Testis (tissue), 3 donors: ENCODE data around the gene SPECC1L. TPM values are rescaled to one million over a fixed set of nuclear protein-coding genes. Genes with fewer than 3 reads are reported as not detected.

Experiments
- DNase-seq: peaks from one replicate; pipeline ENCODE4 v3.0.0-alpha.2; 2019
- H3K27ac ChIP-seq, 2 donors: fragments of 200-600 bp; sonication (generic); one replicate each; pipeline ENCODE4 v1.5.1; 2019
- H3K27me3 ChIP-seq: fragments of 200-600 bp; sonication (generic); one replicate; pipeline ENCODE4 v1.5.1; 2019
- H3K36me3 ChIP-seq: fragments of 200-600 bp; sonication (generic); one replicate; pipeline ENCODE4 v1.5.1; 2017; ENCODE audit warnings: low read depth; ENCODE audit errors: missing control alignments
- H3K4me1 ChIP-seq: fragments of 200-600 bp; sonication (generic); one replicate; pipeline ENCODE4 v1.5.1; 2019
- H3K4me3 ChIP-seq, 2 donors: fragments of 200-600 bp; sonication (generic); one replicate each; pipeline ENCODE4 v1.5.1; 2017 to 2019
- H3K9me3 ChIP-seq: fragments of 200-600 bp; sonication (generic); one replicate; pipeline ENCODE4 v1.5.1; 2017
- CTCF ChIP-seq, 3 experiments: fragments of 450-650 bp in 2 of 3; fragments of 200-600 bp in 1 of 3; sonication (generic) in 1 of 3; IDR thresholded peaks; one replicate each; pipeline ENCODE4 v1.5.1; 2016 to 2019; ENCODE audit warnings: antibody characterized with exemption in 3 of 3, mild to moderate bottlenecking in 2 of 3, moderate library complexity in 1 of 3
- POLR2A ChIP-seq: fragments of 450-650 bp; IDR thresholded peaks from one replicate; pipeline ENCODE4 v1.6.1; 2017; ENCODE audit warnings: antibody characterized with exemption, mild to moderate bottlenecking, moderate library complexity
- WGBS, 2 donors: methylation state at CpG; one replicate each; pipeline ENCODE4 v1.1.5; 2018; 5-methylcytosine and 5-hydroxymethylcytosine counted together
- intact Hi-C: fragments of 100-400 bp; cut with DNase I; formaldehyde crosslinking; loops from one replicate; pipeline ENCODE4 v1.15.1; 2023; ENCODE audit warnings: low total_unique reads
- polyA plus RNA-seq: library from polyadenylated mRNA; stranded (reverse); fragments of 350-450 nt; fragmentation: Illumina TruSeq; extraction: RNeasy Lipid Tissue Mini Kit (QIAGEN cat#74804); gene quantifications from one replicate; pipeline ENCODE4 v1.2.3, GENCODE V29; 2014; ENCODE audit warnings: low read depth, low replicate concordance; ENCODE audit not compliant: insufficient read depth
- total RNA-seq, 2 donors: library from RNA; depleted of rRNA; stranded (reverse); fragments of >200 nt; gene quantifications; one replicate each; pipeline ENCODE4 v1.2.3, GENCODE V29; 2016

The SPECC1L gene
- total and polyA plus RNA-seq, 3 donors from 2014 or later: 70.0 to 83.6 (median 82.3) TPM

GRCh38 chr22:24413736-24414385, 143.2 kb downstream of the SPECC1L start:
- Histone ChIP-seq H3K4me3 (no peak overlapping the region), H3K27me3 (no peaks in the 10 kb centered on the region), H3K27ac (no peak overlapping the region), H3K9me3 (no peaks in the 10 kb centered on the region), H3K36me3 (no peaks in the 10 kb centered on the region), H3K4me1 (peaks cover 5% of the 10 kb centered on the region)
- 71 to 76% methylated on average over 18 of the region's 18 CpGs for WGBS, 2 donors
- no peak for TF ChIP-seq CTCF (IDR thresholded peaks at IDR 0.05)
- TF ChIP-seq POLR2A: no peak
- DNase-seq: no peak
- intact Hi-C loops: no loop called here

GRCh38 chr22:24414523-24414922, 143.9 kb downstream of the SPECC1L start:
- H3K27me3 ChIP-seq: no peaks in the 10 kb centered on the region
- H3K27ac ChIP-seq: no peak overlapping the region
- H3K4me1 ChIP-seq: peaks cover 5% of the 10 kb centered on the region
- intact Hi-C loops: no loop called here
- TF ChIP-seq CTCF (IDR thresholded peaks at IDR 0.05): no peak
- no peak for TF ChIP-seq POLR2A
- no peaks in the 10 kb centered on the region for H3K36me3 ChIP-seq
- no peak for DNase-seq
- no peaks in the 10 kb centered on the region for H3K9me3 ChIP-seq
- 20 to 82% methylated on average over 1 to 21 of the region's 21 CpGs for WGBS, 2 donors
- no peak overlapping the region for H3K4me3 ChIP-seq

GRCh38 chr22:24414984-24415945, 144.6 kb downstream of the SPECC1L start:
- Histone ChIP-seq H3K36me3 (no peaks in the 10 kb centered on the region), H3K27ac (no peak overlapping the region), H3K27me3 (no peaks in the 10 kb centered on the region), H3K9me3 (no peaks in the 10 kb centered on the region), H3K4me3 (no peak overlapping the region), H3K4me1 (peaks cover 5% of the 10 kb centered on the region)
- no peak for DNase-seq
- intact Hi-C loops: no loop called here
- no peak for TF ChIP-seq CTCF (IDR thresholded peaks at IDR 0.05)
- no peak for TF ChIP-seq POLR2A
- 80 to 83% methylated on average over 22 to 25 of the region's 26 CpGs for WGBS, 2 donors

- Histone ChIP-seq H3K27ac (no peak overlapping the region), H3K36me3 (no peaks in the 10 kb centered on the region), H3K4me1 (peaks cover 5% of the 10 kb centered on the region), H3K27me3 (no peaks in the 10 kb centered on the region), H3K9me3 (no peaks in the 10 kb centered on the region), H3K4me3 (no peak overlapping the region)
- TF ChIP-seq POLR2A (no peak), CTCF (IDR thresholded peaks at IDR 0.05) (no peak)
- no peak for DNase-seq
- WGBS, 2 donors: 89 to 94% methylated on average over 7 of the region's 8 CpGs
- intact Hi-C loops: no loop called here
Measured at GRCh38 chr22:24416095-24416494, 145.5 kb downstream of the SPECC1L start.
